Activated gamma-delta T cell treated with anti-CD3 and anti-CD28 coated beads, Interleukin-2, amount 50 U/mL, for 16 hours (primary cell): ENCODE measurements around the gene BMP3.
"Not testable (repeated sequence)": the region's sequence is repeated elsewhere in the genome, so short reads cannot be mapped to it uniquely, and the experiment has no call there.

ENCODE experiments used
- DNase-seq: peaks from one replicate; pipeline ENCODE4 v3.0.0-alpha.2; 2020; ENCODE audit warnings: low read depth

The BMP3 gene, protein sequence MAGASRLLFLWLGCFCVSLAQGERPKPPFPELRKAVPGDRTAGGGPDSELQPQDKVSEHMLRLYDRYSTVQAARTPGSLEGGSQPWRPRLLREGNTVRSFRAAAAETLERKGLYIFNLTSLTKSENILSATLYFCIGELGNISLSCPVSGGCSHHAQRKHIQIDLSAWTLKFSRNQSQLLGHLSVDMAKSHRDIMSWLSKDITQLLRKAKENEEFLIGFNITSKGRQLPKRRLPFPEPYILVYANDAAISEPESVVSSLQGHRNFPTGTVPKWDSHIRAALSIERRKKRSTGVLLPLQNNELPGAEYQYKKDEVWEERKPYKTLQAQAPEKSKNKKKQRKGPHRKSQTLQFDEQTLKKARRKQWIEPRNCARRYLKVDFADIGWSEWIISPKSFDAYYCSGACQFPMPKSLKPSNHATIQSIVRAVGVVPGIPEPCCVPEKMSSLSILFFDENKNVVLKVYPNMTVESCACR

DNA sequence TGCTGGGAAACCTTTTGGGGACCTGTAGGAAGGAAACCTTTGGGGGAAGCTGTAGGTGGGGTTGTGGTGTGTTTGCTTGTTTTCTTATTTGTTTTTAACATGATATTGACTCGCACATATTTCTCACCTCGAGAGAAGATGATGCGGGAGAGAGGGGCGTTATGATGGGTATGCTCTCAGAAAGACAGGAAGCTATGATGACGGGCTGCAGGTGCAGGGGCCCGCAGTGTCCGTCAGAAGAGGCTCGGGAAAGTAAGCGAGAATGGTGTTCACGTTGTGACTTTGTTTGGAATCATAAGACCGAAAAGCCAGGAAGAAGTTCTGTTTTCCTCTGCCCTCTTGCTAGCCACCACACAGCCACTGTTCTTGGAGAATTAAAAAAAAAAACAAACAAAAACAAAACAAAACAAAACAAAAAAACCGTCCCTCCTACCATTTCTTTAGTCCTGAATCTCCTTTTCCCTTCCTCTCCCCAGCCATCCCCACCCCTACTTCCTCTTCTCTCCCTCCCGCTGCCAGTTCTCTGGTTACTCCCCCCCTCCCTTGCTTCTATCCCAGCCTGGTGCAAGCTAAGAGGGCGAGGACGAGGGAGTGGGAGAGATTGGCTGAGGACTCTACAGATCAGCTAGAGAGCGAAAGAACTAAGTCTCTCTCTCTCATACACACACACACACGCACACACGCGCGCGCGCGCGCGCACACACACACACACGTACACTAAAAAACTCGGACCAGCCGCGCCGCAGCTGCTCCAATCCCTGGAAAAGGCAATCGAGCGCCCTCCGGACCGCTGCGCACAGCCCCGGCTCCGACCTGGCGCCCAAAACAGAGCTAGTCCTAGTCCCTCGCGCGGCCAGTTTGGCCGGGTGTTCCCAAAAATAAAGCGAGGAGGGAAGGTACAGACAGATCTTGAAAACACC, at the start of gene BMP3:
BMP3 (plus strand) TSS at position 648 of the 920 bp plus-strand sequence. CDS start 577 bp downstream, outside the sequence.
- DNase-seq, result no peak

DNA sequence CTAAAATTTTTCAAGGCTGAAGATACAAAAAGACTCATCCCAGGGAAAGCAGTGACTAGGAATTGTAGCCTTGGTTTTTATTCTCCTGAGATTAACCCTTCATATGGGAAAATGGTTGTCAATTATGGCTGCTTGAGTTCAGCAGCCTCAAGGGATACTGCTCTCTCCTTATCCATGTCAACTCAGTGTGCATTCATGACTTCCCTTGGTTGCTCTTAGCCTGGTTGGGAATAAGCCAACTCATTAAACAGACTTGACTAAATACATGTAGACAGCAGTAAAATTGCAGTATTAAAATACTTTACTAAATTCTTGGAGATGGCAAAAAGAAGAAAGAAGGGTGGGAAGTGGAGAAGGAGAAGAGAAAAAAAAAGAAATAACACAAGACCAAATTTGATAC, 44.5 kb upstream of the BMP3 start:
- no peak for DNase-seq

DNA sequence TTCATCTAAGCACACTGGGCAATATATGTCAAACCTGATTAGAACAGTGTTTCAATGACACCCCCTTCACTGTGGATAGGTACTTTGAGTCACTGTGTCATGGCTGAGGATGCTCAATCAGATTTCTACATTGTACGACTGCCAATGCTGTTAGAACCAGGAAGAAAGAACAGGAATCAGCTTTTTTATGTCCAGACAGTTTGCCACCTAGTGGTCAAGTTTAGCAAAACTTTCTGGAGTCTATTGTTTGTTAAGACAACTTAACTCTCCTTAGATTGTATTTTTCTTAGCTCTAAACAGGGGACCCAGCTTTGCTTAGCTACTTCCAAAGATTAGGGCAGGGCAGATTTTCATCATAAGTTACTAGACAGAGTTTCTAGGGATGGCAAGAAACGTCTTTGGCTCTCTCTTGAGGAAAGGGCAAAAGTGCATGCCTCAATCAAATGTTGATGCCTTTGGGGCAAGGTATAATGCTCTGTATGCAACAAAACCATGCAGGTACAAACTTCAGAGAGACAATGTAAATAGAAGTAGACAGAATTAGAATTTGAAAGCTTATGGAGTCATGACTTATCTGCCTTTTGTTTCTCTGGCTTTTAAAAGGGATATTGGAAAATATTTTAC, 40.5 kb upstream of the BMP3 start:
- DNase-seq, result no peak

DNA sequence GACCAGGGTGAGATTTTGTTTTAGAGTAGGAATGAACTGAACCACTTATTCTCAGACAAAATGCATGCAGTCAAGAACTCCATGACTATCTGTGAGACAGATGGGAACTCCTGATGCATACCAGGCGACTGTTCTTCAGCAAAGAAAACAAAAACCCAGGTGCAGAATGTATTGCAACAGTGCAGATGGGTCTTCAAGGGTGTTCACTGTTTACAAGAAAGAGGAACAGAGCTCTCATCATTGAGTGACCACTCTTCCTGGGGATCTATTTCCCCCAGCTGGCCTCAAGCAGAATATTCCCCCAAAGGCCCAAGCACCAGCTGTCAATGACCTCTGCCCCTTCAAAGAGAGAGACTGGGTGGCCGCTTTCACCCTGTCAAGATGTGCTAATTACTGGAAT, 39.7 kb upstream of the BMP3 start:
- no peak for DNase-seq

- no peak for DNase-seq
Observed at GRCh38 chr4:80999943-81000342, 30.6 kb upstream of the BMP3 start.

GRCh38 chr4:81003597-81004111, 26.9 kb upstream of the BMP3 start:
- DNase-seq, result no peak

DNA sequence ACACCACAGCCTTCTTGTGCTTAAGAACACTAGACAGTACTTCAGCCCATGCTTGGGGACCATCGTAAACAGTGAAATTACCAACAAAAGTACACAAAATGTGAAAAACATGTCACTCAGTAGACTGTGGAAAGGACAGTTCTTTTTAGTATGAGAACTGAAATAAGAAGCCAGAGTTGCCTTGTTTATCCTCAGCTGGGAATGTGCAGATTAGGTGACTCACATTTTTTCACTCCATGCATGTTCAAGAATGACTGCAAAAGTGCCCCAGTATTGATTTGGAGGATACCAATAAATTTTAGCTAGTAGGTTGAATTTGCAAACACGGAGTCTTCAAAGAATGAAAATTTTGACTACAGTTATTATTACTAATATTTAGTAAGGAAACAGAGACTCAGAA, 23.1 kb upstream of the BMP3 start:
- DNase-seq, result no peak

- DNase-seq, result not testable (repeated sequence)
Observed at GRCh38 chr4:81016566-81016965, 13.9 kb upstream of the BMP3 start.

- DNase-seq, result no peak
Observed at GRCh38 chr4:81019006-81019405, 11.5 kb upstream of the BMP3 start.

DNA sequence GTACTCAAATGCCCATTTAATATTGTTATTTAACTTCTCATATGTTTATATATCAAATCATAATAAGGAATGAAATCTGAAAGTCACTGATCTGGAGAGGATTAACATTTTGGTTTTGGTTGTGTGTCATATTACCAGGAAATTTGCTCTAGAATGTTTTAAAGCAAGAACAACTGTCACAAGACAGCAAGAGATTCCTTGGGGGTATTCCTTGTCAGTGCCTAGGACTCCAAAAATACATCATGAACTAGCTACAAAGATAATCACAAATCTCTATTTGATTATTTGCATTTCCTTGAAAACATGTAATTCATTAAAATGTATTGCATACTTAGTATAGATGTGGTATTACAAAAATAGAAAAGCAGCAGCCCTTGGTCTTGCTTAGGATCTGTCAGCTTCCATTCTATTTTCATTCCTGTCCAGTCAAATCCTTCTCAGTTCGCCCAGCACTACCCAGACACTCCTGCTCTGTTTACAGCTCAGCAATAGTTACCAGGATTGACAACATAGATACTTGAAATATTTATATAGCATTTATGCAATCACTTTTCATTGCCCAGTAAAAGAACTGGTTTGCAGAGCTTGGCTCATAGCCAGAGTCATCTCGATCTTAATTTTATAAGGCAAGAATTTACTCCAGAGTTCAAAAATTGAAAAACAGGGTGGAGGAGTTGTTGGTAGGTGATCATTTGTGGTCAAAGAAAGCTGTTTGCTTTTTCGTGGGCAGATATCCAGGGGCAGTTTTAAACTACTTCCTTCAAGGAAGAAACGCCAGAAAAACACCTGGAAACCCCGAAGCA, 9.2 kb upstream of the BMP3 start:
- no peak for DNase-seq

DNA sequence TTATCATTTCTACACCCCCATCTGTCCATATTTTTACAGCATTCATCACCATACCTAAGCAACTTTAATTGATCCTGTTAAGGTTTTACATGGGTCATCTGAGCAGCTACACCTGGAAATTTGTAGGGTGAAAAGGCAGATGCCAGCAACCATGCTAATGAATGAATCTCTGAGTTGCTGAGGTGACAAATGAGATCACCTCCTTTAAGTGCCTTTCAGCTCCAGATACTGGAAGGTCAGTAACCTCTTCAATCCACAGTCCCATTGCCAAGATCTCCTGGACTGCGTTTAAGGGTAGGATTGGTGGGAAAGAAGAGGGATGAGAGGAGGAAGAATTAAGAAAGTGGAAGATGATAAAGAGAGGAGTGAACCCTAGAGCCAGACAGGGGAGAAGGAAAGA, 8.5 kb upstream of the BMP3 start:
- DNase-seq, result no peak

DNA sequence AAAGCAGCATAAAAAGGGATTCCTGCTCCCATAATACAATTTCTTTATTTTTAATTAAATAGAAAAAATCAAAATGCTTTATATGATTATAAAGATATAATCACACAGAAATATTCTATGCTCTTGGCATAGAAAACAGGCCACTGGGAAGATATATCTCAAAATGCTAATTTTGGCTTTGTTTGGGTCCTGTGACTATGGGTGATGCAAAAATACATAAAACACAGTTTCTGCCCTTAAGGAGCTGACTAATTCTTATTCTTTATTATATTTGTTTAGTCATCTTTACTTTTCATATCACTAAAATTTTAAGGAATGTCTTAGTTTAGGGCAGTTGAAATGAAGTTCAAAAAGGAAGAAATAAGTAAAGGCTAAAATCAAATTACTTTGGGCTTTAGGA, 7.0 kb upstream of the BMP3 start:
- DNase-seq, result no peak

GRCh38 chr4:81030981-81031791, 678 bp downstream of the BMP3 start:
- DNase-seq, result no peak

DNA sequence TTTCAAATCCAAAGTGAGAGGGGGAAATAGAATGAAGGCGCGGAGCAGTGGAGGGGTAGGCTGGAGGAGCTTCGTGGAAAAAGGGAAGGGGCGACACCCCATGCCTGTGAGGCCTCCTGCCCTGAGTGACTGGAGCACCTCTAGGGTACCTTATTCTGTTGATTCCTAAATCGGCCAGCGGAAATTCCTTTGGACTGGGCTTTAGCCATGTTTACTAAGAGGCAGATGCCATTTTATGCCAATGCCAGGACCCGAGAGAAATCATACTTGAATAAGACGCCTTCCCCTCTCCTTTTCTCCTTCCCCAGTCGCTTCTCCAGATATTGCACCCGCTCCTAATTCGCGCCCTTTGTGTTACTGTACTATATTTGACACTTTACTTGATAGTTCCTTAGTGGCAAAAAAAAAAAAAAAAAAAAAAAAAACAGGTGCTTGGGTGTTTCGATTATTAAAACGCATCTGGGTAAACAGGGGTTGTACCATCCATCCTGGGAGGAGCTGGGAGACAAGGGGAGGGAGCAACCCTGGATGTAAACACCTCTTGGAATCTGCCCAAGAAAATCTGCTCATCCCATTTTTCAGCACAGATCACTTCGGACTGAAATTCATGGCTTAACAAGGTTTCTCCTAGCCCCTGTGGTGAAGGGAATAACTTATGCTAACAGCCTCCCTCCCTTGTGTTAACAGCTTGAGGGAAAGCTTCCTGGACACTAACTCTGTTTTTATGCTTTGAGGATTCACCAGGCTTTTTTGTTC, 1.5 kb downstream of the BMP3 start:
- no peak for DNase-seq

DNA sequence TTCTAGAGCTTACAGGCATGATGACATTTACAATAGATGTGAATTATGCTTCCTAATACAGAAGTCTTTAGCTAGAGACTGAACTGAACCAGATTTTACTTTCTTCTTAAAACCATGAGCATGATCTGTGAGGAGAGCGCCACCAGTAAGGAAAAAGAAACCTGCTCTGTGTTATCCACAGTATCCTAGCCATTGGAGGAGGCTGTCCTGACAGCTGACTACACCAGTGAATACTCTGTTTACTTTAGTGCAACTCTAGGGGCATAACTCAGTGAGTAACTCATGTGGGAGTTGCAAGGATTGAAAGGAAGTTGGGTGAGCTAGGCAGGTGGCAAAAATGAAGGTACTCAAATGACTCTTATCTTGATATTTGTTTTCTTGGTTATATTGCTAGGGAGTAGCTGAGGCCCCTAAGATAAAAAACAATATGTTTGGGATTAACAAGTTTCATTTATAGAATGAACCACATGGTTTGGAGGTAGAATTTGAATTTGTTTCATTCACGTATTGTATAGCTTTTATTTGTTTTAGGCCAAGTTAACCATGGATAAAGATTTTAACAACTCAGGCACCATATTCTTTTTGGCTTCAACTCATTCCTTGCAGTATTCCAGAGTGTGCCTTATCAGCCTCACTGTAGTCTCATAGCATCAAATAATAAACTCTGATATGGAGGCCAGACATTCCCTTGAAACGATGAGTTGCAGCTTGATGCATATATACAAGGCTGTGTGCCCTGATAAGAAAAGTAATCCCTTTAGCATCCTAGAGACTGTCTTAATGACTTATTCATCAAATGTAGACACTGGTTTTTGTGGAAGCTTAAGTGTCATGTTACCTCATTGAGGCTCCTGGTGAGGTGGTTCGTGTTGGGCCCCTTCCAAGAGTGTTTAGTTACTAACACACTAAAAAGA, 2.5 kb downstream of the BMP3 start:
- no peak for DNase-seq

GRCh38 chr4:81038636-81039350, 8.3 kb downstream of the BMP3 start:
- no peak for DNase-seq

DNA sequence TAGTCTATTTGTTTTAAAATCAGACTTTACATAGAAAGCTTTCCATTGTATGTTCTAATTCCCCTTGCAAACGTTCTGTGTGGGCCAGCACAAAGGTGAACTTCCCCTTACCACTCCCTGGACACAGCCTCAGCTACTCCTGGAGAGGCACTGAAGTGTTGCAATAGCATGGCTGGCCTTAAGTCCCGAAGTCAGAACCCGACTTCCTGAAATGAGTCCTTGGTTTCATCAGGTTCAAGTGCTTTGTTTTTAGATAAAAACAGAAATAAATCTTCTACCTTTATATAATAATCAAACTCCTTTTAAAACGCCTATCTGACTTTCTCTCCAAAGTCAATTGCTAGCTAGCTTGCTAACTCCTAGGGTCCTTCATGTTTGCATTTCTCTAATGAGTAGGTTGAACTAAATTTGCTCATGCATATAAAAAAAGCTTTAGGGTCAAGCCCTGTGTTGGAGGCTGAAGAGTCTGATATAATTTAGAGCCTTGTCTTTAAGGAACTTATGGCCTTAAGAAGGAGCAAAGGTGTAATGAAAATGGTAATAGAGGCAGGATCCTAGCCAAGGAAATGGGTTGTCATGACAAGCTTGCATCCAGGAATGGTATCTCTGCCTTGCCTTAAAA, 9.0 kb downstream of the BMP3 start:
- no peak for DNase-seq
